SK-N-SH (cell line): Measurements from ENCODE around the gene GLS. TPM values are rescaled to one million over a fixed set of nuclear protein-coding genes. Genes with fewer than 3 reads are reported as not detected.

Experiments used
- CTCF ChIA-PET: fragments of 300-600, 350-600 bp; formaldehyde crosslinking; extraction: SDS; loops from one replicate; lab custom pipeline; 2021; lab: Yijun Ruan, JAX
- POLR2A ChIA-PET: fragments of 350-600 bp; sonication (Branson Sonifier 250); formaldehyde crosslinking; extraction: SDS; loops from one replicate; lab custom pipeline; 2020; ENCODE audit warnings: antibody characterized with exemption, inconsistent platforms; lab: Yijun Ruan, JAX
- DNase-seq: peaks from one replicate; pipeline ENCODE4 v3.0.0; 2012
- H2AFZ ChIP-seq: fragments of 200-600 bp; sonication (generic); 2 replicates; pipeline ENCODE4 v1.8.1; 2016; ENCODE audit warnings: antibody characterized with exemption, mild to moderate bottlenecking, low read depth
- H3F3A ChIP-seq: fragments of 200-600 bp; sonication (generic); replicated peaks from 2 replicates; pipeline ENCODE3; 2016; ENCODE audit warnings: antibody characterized with exemption, mild to moderate bottlenecking; ENCODE audit not compliant: insufficient read depth
- H3K27ac ChIP-seq, 2 experiments: fragments of 200-500 bp in 1 of 2; fragments of 200-600 bp in 1 of 2; sonication (Bioruptor generic) in 1 of 2; sonication (generic), shearing (Covaris generic) in 1 of 2; 2 replicates each; pipeline versions ENCODE4 v1.5.1 to v1.6.1; 2014 to 2016; ENCODE audit warnings: low read depth in 2 of 2, inconsistent platforms in 1 of 2, low read length in 1 of 2, mild to moderate bottlenecking in 1 of 2, mixed read lengths in 1 of 2
- H3K27me3 ChIP-seq: fragments of 200-600 bp; sonication (generic), shearing (Covaris generic); 2 replicates; pipeline ENCODE4 v1.6.1; 2016; ENCODE audit warnings: mixed run types; ENCODE audit not compliant: insufficient read depth
- H3K36me3 ChIP-seq, 2 experiments: fragments of 200-500 bp in 1 of 2; fragments of 200-600 bp in 1 of 2; sonication (Bioruptor generic) in 1 of 2; sonication (generic) in 1 of 2; replicated peaks in 1 of 2; 2 replicates each; pipeline versions ENCODE3 to v1.5.1; 2014 to 2016; ENCODE audit warnings: low read length in 1 of 2, mild to moderate bottlenecking in 1 of 2; ENCODE audit not compliant: insufficient read depth in 2 of 2, control insufficient read depth in 1 of 2
- H3K4me1 ChIP-seq, 2 experiments: fragments of 200-500 bp in 1 of 2; fragments of 200-600 bp in 1 of 2; sonication (Bioruptor generic) in 1 of 2; sonication (generic), shearing (Covaris generic) in 1 of 2; 2 replicates each; pipeline versions ENCODE4 v1.5.1 to v1.6.1; 2014 to 2016; ENCODE audit warnings: low read depth in 1 of 2, low read length in 1 of 2, mixed run types in 1 of 2; ENCODE audit not compliant: insufficient read depth in 2 of 2, control insufficient read depth in 1 of 2
- H3K4me2 ChIP-seq: fragments of 200-600 bp; sonication (generic), shearing (Covaris generic); 2 replicates; pipeline ENCODE4 v1.6.1; 2017; ENCODE audit warnings: mixed run types
- H3K4me3 ChIP-seq, 2 experiments: fragments of 200-500 bp in 1 of 2; fragments of 200-600 bp in 1 of 2; sonication (Bioruptor generic) in 1 of 2; sonication (generic), shearing (Covaris generic) in 1 of 2; 2 replicates each; pipeline versions ENCODE4 v1.5.1 to v1.8.1; 2014 to 2016; ENCODE audit warnings: low read depth in 2 of 2, inconsistent platforms in 1 of 2, low read length in 1 of 2, mild to moderate bottlenecking in 1 of 2, mixed read lengths in 1 of 2, moderate library complexity in 1 of 2
- H3K79me2 ChIP-seq: fragments of 200-600 bp; sonication (generic); 2 replicates; pipeline ENCODE4 v1.8.1; 2017; ENCODE audit warnings: mild to moderate bottlenecking; ENCODE audit not compliant: insufficient read depth
- H3K9ac ChIP-seq: fragments of 200-600 bp; sonication (generic); 2 replicates; pipeline ENCODE4 v1.6.1; 2017; ENCODE audit warnings: mixed run types
- H3K9me2 ChIP-seq: fragments of 200-600 bp; sonication (generic); 2 replicates; pipeline ENCODE4 v1.6.1; 2017; ENCODE audit warnings: mixed run types
- H3K9me3 ChIP-seq: fragments of 200-600 bp; sonication (generic); 2 replicates; pipeline ENCODE4 v1.6.1; 2017; ENCODE audit warnings: mixed run types, mild to moderate bottlenecking, moderate library complexity
- H4K20me1 ChIP-seq: fragments of 200-600 bp; sonication (generic); 2 replicates; pipeline ENCODE4 v1.6.1; 2017; ENCODE audit warnings: mild to moderate bottlenecking, mixed run types; ENCODE audit not compliant: insufficient read depth
- ELF1 ChIP-seq: IDR thresholded peaks from 2 replicates; pipeline ENCODE4 v1.4.0; 2012
- EZH2phosphoT487 ChIP-seq: fragments of 200-600 bp; sonication (generic); IDR thresholded peaks from 2 replicates; pipeline ENCODE4 v1.6.1; 2017; ENCODE audit warnings: low read depth, mixed run types, mild to moderate bottlenecking, antibody characterized with exemption, moderate library complexity, borderline replicate concordance
- FOSL2 ChIP-seq: IDR thresholded peaks from 2 replicates; pipeline ENCODE4 v1.4.0; 2012; ENCODE audit warnings: low read depth, mild to moderate bottlenecking, moderate library complexity, borderline replicate concordance
- FOXJ3 ChIP-seq: sonication (generic); formaldehyde crosslinking; IDR thresholded peaks from 2 replicates; pipeline ENCODE4 v1.5.1; 2020; ENCODE audit warnings: mild to moderate bottlenecking, missing genetic modification reagents
- FOXM1 ChIP-seq: IDR thresholded peaks from 2 replicates; pipeline ENCODE4 v1.4.0; 2012; ENCODE audit warnings: low read depth, mild to moderate bottlenecking
- JUND ChIP-seq: IDR thresholded peaks from 2 replicates; pipeline ENCODE4 v1.4.0; 2012
- NFIC ChIP-seq: IDR thresholded peaks from 2 replicates; pipeline ENCODE4 v1.4.0; 2012; ENCODE audit warnings: borderline replicate concordance
- NRF1 ChIP-seq: IDR thresholded peaks from 2 replicates; pipeline ENCODE4 v1.6.1; 2012; ENCODE audit warnings: low read depth, mild to moderate bottlenecking, low read length
- RAD21 ChIP-seq: IDR thresholded peaks from 2 replicates; pipeline ENCODE4 v1.6.1; 2012; ENCODE audit warnings: mild to moderate bottlenecking, low read length
- RFX5 ChIP-seq: IDR thresholded peaks from 2 replicates; pipeline ENCODE4 v1.6.1; 2012; ENCODE audit warnings: mild to moderate bottlenecking, improper control_type of control experiment, low read length
- TCF12 ChIP-seq: IDR thresholded peaks from 2 replicates; pipeline ENCODE4 v1.4.0; 2012
- YY1 ChIP-seq: IDR thresholded peaks from 2 replicates; pipeline ENCODE4 v1.4.0; 2012; ENCODE audit warnings: low read depth, mild to moderate bottlenecking
- WGBS: methylation state at CpG from one replicate; pipeline ENCODE4 v1.1.6; 2017; ENCODE audit warnings: low lambda C conversion rate; 5-methylcytosine and 5-hydroxymethylcytosine counted together
- polyA plus RNA-seq, 3 experiments: library from polyadenylated mRNA; depleted of rRNA; stranded (reverse); fragments of >200 nt; gene quantifications; 2 replicates each; pipeline ENCODE4 v1.2.3, GENCODE V29; 2012
- TF ChIP-seq, protein P1 (sequence below): IDR thresholded peaks from 2 replicates; pipeline ENCODE4 v1.4.0; 2012; ENCODE audit warnings: low read depth, borderline replicate concordance
- TF ChIP-seq, protein P2 (sequence below): fragments of 150-350 bp; IDR thresholded peaks from 2 replicates; pipeline ENCODE4 v1.6.1; 2016; ENCODE audit warnings: mild to moderate bottlenecking, low read depth, low read length
- TF ChIP-seq, protein P3 (sequence below): IDR thresholded peaks from 2 replicates; pipeline ENCODE4 v1.6.1; 2012; ENCODE audit warnings: mild to moderate bottlenecking, low read depth, low read length, moderate library complexity

GLS gene
- polyA plus RNA-seq, 1 of the 3 experiments (the other 2 are of a cell fraction) = 37.2 TPM

DNA sequence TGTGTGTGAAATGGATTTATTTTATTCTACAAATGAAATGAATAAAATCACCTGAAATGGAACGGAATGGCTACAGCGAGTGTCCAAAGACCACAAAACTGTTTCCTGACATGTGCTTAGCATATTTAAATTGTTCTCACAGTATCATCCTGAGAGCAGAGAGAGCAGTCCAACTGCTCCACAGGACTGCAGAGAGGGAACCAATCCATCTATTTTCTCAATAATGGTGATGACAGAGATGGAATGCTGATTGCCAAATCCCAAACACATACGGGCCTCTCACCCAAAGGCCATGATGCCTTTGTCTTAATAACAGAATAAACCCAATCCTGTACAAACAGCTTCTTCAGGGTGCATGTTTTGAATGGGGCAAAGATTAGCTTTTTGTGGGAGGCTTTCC lies 92.2 kb downstream of the GLS start (continued):
- TF ChIP-seq, protein P1, sequence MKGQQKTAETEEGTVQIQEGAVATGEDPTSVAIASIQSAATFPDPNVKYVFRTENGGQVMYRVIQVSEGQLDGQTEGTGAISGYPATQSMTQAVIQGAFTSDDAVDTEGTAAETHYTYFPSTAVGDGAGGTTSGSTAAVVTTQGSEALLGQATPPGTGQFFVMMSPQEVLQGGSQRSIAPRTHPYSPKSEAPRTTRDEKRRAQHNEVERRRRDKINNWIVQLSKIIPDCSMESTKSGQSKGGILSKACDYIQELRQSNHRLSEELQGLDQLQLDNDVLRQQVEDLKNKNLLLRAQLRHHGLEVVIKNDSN = no peak
- TF ChIP-seq ELF1 = no peak
- TF ChIP-seq, protein P2, sequence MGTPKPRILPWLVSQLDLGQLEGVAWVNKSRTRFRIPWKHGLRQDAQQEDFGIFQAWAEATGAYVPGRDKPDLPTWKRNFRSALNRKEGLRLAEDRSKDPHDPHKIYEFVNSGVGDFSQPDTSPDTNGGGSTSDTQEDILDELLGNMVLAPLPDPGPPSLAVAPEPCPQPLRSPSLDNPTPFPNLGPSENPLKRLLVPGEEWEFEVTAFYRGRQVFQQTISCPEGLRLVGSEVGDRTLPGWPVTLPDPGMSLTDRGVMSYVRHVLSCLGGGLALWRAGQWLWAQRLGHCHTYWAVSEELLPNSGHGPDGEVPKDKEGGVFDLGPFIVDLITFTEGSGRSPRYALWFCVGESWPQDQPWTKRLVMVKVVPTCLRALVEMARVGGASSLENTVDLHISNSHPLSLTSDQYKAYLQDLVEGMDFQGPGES = no peak
- TF ChIP-seq FOXM1 = no peak

DNA sequence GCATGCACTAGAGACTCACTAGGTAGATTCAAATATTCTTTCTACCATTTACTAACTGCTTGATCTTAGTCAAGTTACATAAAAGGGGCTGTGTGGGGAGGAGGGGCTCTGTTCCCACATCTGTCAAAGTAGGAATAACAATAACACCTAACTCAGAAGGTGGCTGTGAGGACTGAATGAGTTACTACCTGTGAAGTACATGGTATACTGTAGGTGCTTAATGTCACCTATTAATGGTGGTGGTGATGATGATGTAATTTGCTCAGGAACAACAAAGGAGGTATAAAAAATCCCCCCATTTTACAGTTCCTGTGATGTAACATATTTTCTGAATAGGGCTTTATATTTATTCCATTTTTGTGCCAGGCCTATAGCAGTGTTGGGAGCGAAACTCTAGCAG lies 92.6 kb downstream of the GLS start:
- H2AFZ ChIP-seq = no peak overlapping the region
- DNase-seq = no peak
- TF ChIP-seq TCF12 = no peak
- TF ChIP-seq, all 33 proteins: peak for 0
- H4K20me1 ChIP-seq = no peaks in the 10 kb centered on the region
- no peaks in the 10 kb centered on the region for H3K9me2 ChIP-seq
- H3K36me3 ChIP-seq = peaks cover 86 to 96% of the 10 kb centered on the region in 2 experiments
- H3K79me2 ChIP-seq = no peaks in the 10 kb centered on the region
- no peaks in the 10 kb centered on the region for H3K27me3 ChIP-seq
- H3K9ac ChIP-seq = no peak overlapping the region
- CTCF ChIA-PET = no interaction called here
- no peaks in the 10 kb centered on the region for H3K9me3 ChIP-seq
- POLR2A ChIA-PET = no interaction called here
- WGBS = 100% methylated on average over 1 of the region's 1 CpG
- H3F3A ChIP-seq = peaks cover 7% of the 10 kb centered on the region
- H3K27ac ChIP-seq = no peak overlapping the region
- H3K4me3 ChIP-seq = no peak overlapping the region
- peaks cover 1 to 8% of the 10 kb centered on the region in 2 experiments for H3K4me1 ChIP-seq
- H3K4me2 ChIP-seq = no peak overlapping the region

DNA sequence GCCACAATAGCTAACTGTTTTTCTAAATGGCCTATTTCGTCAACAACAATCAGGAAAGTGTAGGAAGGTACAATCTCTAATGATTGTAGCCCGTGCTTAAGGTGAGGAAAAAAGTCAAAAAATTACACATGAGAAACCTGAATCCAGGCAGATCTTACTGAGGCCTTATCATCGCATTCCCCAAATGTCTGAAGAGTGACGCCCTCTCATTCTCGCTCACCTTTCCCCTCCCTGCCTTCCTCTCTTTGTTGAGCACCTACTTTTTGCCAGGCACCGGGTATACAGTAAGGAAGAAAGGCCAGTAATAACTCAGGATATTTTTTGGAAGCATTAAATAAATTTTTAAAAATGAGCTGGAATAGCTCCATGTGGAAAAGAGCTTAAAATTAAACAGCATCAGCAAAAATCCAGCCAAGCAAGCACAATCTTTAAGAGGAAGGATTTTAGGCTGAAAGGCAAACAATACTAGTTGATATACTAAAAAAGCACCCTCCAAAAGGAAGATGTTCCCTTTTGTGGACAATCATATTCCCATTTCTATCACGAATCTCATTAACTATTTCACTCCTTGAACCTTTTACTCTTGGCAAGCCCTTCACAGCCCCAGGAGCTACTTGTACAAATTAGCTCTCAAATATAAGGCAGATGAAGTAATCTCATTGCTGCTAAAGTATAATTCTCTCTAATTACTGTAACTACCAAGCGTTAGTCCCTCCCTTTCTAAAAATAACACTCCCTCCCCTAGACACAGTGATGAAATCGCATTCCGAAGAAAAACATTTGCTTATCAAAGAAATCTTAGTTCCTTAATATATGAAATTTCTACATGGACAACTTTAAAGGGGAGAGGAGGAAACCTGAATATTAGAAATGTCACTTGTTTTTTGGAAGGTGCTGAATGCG lies 93.4 kb downstream of the GLS start:
- Histone ChIP-seq H3K4me2 (no peak overlapping the region), H3K4me1 (peaks cover 2 to 8% of the 10 kb centered on the region in 2 experiments), H3K79me2 (no peaks in the 10 kb centered on the region), H2AFZ (no peak overlapping the region), H3K9me2 (no peaks in the 10 kb centered on the region), H3K9ac (no peak overlapping the region), H4K20me1 (no peaks in the 10 kb centered on the region), H3K27me3 (no peaks in the 10 kb centered on the region), H3K36me3 (peaks cover 80 to 96% of the 10 kb centered on the region in 2 experiments), H3K27ac (no peak overlapping the region), H3K9me3 (no peaks in the 10 kb centered on the region), H3F3A (peaks cover 12% of the 10 kb centered on the region), H3K4me3 (no peak overlapping the region)
- ChIA-PET CTCF (interaction anchor here (0.6 to 0.7 kb wide), 2 partner anchors 22 to 113 kb away, joined by 3 read pairs; no protein-coding TSS in a partner anchor), POLR2A (no interaction called here)
- TF ChIP-seq, protein P3, sequence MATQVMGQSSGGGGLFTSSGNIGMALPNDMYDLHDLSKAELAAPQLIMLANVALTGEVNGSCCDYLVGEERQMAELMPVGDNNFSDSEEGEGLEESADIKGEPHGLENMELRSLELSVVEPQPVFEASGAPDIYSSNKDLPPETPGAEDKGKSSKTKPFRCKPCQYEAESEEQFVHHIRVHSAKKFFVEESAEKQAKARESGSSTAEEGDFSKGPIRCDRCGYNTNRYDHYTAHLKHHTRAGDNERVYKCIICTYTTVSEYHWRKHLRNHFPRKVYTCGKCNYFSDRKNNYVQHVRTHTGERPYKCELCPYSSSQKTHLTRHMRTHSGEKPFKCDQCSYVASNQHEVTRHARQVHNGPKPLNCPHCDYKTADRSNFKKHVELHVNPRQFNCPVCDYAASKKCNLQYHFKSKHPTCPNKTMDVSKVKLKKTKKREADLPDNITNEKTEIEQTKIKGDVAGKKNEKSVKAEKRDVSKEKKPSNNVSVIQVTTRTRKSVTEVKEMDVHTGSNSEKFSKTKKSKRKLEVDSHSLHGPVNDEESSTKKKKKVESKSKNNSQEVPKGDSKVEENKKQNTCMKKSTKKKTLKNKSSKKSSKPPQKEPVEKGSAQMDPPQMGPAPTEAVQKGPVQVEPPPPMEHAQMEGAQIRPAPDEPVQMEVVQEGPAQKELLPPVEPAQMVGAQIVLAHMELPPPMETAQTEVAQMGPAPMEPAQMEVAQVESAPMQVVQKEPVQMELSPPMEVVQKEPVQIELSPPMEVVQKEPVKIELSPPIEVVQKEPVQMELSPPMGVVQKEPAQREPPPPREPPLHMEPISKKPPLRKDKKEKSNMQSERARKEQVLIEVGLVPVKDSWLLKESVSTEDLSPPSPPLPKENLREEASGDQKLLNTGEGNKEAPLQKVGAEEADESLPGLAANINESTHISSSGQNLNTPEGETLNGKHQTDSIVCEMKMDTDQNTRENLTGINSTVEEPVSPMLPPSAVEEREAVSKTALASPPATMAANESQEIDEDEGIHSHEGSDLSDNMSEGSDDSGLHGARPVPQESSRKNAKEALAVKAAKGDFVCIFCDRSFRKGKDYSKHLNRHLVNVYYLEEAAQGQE = no peak
- TF ChIP-seq FOXM1 (no peak), FOSL2 (no peak), NFIC (no peak), RFX5 (no peak), YY1 (no peak), FOXJ3 (no peak), JUND (no peak), EZH2phosphoT487 (no peak), RAD21 (no peak), NRF1 (no peak)
- TF ChIP-seq, protein P2 = no peak
- DNase-seq = no peak
- WGBS = 98% methylated on average over 11 of the region's 11 CpGs
